Measurements from ENCODE around the gene SEPTIN11.
A peak's percentile ranks its signal among the peaks of the same experiment; 100 is the strongest.

- peak; percentile 9 for TF ChIP-seq CTCF (IDR thresholded peaks at IDR 0.05; ENCODE audit: insufficient read depth, low read depth, low read length)
- no peak for TF ChIP-seq EZH2 (IDR thresholded peaks at IDR 0.05; ENCODE audit: insufficient read depth, low read length)
Observed at GRCh38 chr4:76987685-76988084, 38.1 kb downstream of the SEPTIN11 start.
